Caco-2 (cell line): ENCODE data around the gene BRI3. TPM values are rescaled to one million over a fixed set of nuclear protein-coding genes. Genes with fewer than 3 reads are reported as not detected.

ENCODE experiments used
- BruUV-seq: library from RNA; stranded (reverse); fragments of 400-500 nt; replicated peaks from 2 replicates; lab custom pipeline; 2021; lab: Mats Ljungman, UMichigan
- CTCF ChIA-PET: fragments of 300-600 bp; sonication (Branson Sonifier 250); formaldehyde crosslinking; loops from one replicate; lab custom pipeline; 2022; ENCODE audit warnings: antibody characterized with exemption; lab: Charles Lee
- POLR2A ChIA-PET: fragments of 300-600 bp; sonication (Branson Sonifier 250); formaldehyde crosslinking; loops from one replicate; lab custom pipeline; 2022; ENCODE audit warnings: antibody characterized with exemption; lab: Charles Lee
- DNase-seq, 2 experiments: peaks; one replicate each; pipeline versions ENCODE4 v3.0.0 to v3.0.0-alpha.2; 2020 to 2022
- H3K27me3 ChIP-seq: replicated peaks from 2 replicates; pipeline ENCODE4 v1.6.0; 2011; ENCODE audit warnings: low read length; ENCODE audit not compliant: control insufficient read depth, insufficient read depth
- H3K36me3 ChIP-seq: 2 replicates; pipeline ENCODE4 v1.5.1; 2011; ENCODE audit warnings: low read length; ENCODE audit not compliant: control insufficient read depth, insufficient read depth
- H3K4me1 ChIP-seq: fragments of 250-450 bp; sonication (Bioruptor Pico); 2 replicates; pipeline ENCODE4 v1.5.1; 2020; ENCODE audit warnings: mild to moderate bottlenecking
- H3K4me3 ChIP-seq: 2 replicates; pipeline ENCODE4 v1.5.1; 2011; ENCODE audit warnings: low read depth, mild to moderate bottlenecking, control low read depth, low read length
- H3K9me3 ChIP-seq: fragments of 250-450 bp; sonication (Bioruptor Pico); 2 replicates; pipeline ENCODE4 v1.5.1; 2020; ENCODE audit warnings: mild to moderate bottlenecking, moderate library complexity
- H3K27ac Mint-ChIP-seq: one replicate; pipeline ENCODE4 v1.8.0; 2022; ENCODE audit warnings: mixed read lengths; ENCODE audit not compliant: unreplicated experiment
- H3K27me3 Mint-ChIP-seq: one replicate; pipeline ENCODE4 v1.8.0; 2022; ENCODE audit warnings: mixed read lengths; ENCODE audit not compliant: insufficient read depth, unreplicated experiment
- H3K36me3 Mint-ChIP-seq: one replicate; pipeline ENCODE4 v1.8.0; 2022; ENCODE audit warnings: mild to moderate bottlenecking, mixed read lengths; ENCODE audit not compliant: insufficient read depth, unreplicated experiment
- H3K4me1 Mint-ChIP-seq: one replicate; pipeline ENCODE4 v1.8.0; 2022; ENCODE audit warnings: low read depth, mixed read lengths; ENCODE audit not compliant: unreplicated experiment
- H3K4me3 Mint-ChIP-seq: one replicate; pipeline ENCODE4 v1.8.0; 2022; ENCODE audit warnings: mild to moderate bottlenecking, moderate library complexity, mixed read lengths; ENCODE audit not compliant: unreplicated experiment
- H3K9me3 Mint-ChIP-seq: one replicate; pipeline ENCODE4 v1.8.0; 2022; ENCODE audit warnings: mixed read lengths; ENCODE audit not compliant: unreplicated experiment
- intact Hi-C: fragments of 100-400 bp; cut with micrococcal nuclease; formaldehyde crosslinking; loops from one replicate; pipeline ENCODE4 v1.10.0; 2022; ENCODE audit not compliant: unreplicated experiment
- total RNA-seq: library from RNA; stranded (reverse); gene quantifications from 2 replicates; pipeline ENCODE4 v1.2.3, GENCODE V29; 2022
- TF ChIP-seq, protein P1 (sequence below), 2 experiments: fragments of 200-600 bp in 1 of 2; IDR thresholded peaks; 1 replicate in 1 of 2; 2 replicates in 1 of 2; pipeline versions ENCODE4 v1.5.1 to v1.8.0; 2011 to 2022; ENCODE audit warnings: antibody characterized with exemption in 1 of 2, control low read depth in 1 of 2, inconsistent platforms in 1 of 2, low read depth in 1 of 2, low read length in 1 of 2, mild to moderate bottlenecking in 1 of 2, moderate library complexity in 1 of 2; ENCODE audit not compliant: insufficient read depth in 1 of 2, severe bottlenecking in 1 of 2, unreplicated experiment in 1 of 2

The BRI3 gene
- total RNA-seq, 1 experiment from 2014 or later, result 224 TPM

DNA sequence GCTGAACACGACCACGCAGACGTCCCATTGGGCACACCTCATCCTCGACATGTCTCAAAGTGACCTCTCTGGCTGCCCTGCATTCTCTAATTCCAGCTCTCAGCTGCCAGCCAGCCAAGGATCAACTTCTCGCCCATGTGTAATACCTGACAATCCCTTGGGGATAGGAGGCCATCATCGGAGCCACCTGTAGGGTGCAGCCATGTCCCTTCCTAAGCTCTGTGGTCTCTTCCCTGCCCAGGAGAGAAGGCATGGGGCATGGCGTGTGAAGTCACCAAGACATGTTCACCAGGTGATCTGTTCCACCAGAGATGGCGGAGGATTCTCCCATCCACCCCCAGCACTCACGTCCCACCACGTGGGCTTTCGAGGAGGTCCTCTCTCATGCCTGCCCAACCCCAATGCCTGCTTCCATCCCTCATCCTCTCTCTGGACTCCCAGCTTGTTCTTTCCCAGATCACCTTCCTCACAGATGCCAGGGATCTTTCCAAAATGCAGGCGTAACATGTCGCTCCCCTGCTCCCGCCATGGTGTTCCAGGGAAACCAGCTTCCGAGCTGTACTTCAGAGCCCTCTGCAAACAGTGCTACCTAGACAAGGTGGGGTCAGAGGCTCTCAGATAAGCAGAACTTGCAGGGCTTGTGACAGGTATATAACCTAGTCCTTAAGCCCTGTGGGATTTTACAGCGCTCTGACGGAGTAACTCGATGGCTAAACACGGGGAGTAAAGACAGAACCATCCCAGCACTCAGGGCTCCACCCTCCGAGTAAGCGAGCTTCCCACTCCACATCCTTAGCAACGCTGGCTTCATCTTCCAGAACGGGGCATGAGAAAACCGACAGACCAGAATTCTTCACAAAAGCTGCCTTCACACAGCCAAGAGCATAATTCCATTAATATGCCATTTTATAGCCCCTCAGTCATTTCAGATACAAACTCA lies 41.1 kb downstream of the BRI3 start:
- intact Hi-C loops, result no loop called here

DNA sequence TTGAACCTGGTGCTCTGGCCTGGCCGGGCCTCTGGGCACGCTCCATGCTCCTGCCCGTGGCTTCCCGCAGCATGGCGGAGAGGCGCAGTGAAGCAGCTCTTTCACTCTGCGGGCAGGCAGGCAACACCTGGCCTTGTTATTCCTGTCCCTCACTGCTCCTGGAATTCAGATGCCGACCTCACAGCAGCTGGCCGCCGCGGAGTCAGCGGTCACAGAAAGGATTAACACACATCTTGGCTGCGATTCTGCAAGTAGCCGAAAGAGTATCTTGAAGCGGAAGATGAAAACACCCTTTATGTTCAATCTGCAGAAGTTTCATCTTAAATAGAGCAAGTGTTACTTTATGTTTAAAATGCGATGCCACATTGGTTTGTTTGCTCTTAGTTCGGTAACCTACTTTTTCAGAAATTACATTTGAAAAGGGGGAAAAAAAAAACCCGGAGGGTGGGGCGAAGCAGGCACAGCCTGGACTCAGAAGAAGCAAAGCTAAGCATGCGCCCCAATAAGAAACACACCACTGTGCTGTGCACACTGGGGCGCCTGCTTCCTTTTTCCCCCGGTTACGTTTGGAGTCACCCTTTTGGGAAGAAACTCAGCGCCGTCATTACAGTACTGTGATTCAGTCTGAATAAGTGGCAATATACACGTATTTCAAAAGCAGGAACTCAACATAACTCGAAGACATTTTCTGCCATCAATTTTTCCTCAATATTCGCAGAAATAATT lies 42.3 kb downstream of the BRI3 start:
- Histone ChIP-seq H3K27me3 (no peaks in the 10 kb centered on the region), H3K9me3 (no peaks in the 10 kb centered on the region), H3K4me1 (peaks cover 31% of the 10 kb centered on the region), H3K4me3 (no peak overlapping the region), H3K36me3 (no peaks in the 10 kb centered on the region)
- no TSS peak for BruUV-seq
- POLR2A ChIA-PET, result no interaction called here
- TF ChIP-seq, protein P1, sequence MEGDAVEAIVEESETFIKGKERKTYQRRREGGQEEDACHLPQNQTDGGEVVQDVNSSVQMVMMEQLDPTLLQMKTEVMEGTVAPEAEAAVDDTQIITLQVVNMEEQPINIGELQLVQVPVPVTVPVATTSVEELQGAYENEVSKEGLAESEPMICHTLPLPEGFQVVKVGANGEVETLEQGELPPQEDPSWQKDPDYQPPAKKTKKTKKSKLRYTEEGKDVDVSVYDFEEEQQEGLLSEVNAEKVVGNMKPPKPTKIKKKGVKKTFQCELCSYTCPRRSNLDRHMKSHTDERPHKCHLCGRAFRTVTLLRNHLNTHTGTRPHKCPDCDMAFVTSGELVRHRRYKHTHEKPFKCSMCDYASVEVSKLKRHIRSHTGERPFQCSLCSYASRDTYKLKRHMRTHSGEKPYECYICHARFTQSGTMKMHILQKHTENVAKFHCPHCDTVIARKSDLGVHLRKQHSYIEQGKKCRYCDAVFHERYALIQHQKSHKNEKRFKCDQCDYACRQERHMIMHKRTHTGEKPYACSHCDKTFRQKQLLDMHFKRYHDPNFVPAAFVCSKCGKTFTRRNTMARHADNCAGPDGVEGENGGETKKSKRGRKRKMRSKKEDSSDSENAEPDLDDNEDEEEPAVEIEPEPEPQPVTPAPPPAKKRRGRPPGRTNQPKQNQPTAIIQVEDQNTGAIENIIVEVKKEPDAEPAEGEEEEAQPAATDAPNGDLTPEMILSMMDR (IDR thresholded peaks at IDR 0.05; ENCODE audit: insufficient read depth in 1 of 2, low read depth in 1 of 2, low read length in 1 of 2, severe bottlenecking in 1 of 2, unreplicated experiment in 1 of 2), result no peak
- H3K27me3 Mint-ChIP-seq, result no peaks in the 10 kb centered on the region
- intact Hi-C loops, result no loop called here
- H3K36me3 Mint-ChIP-seq, result peaks cover 64% of the 10 kb centered on the region
- H3K9me3 Mint-ChIP-seq, result no peaks in the 10 kb centered on the region
- H3K4me3 Mint-ChIP-seq, result no peak overlapping the region
- H3K4me1 Mint-ChIP-seq, result peaks cover 41% of the 10 kb centered on the region
- CTCF ChIA-PET, result interaction anchor here (2.8 kb wide), 1 partner anchor 77 kb away, joined by 13 read pairs; the partner anchor contains the start of gene BAIAP2L1
- no peak for DNase-seq
- H3K27ac Mint-ChIP-seq, result peak overlapping the region; percentile 85

More for the DNA sequence above, 41.1 kb downstream of the BRI3 start:
- no peaks in the 10 kb centered on the region for H3K9me3 ChIP-seq
- Mint-ChIP-seq H3K9me3 (peaks cover 3% of the 10 kb centered on the region), H3K4me3 (peak overlapping the region; percentile 54), H3K36me3 (peaks cover 67% of the 10 kb centered on the region), H3K4me1 (peaks cover 33% of the 10 kb centered on the region), H3K27ac (peak overlapping the region; percentile 85), H3K27me3 (no peaks in the 10 kb centered on the region)
- BruUV-seq, result no TSS peak
- CTCF ChIA-PET, result interaction anchor here (2.8 kb wide), 1 partner anchor 78 kb away, joined by 13 read pairs; the partner anchor contains the start of gene BAIAP2L1
- TF ChIP-seq, protein P1 (IDR thresholded peaks at IDR 0.05; ENCODE audit: insufficient read depth in 1 of 2, low read depth in 1 of 2, low read length in 1 of 2, severe bottlenecking in 1 of 2, unreplicated experiment in 1 of 2), result peak; percentile 11 to 13
- H3K27me3 ChIP-seq, result no peaks in the 10 kb centered on the region
- POLR2A ChIA-PET, result interaction anchor here (0.6 kb wide), 1 partner anchor 38 kb away, joined by 3 read pairs; no protein-coding TSS in a partner anchor
- peak; percentile 48 to 72 for DNase-seq
- peaks cover 1% of the 10 kb centered on the region; the same call in 1 of the 2 replicates for H3K36me3 ChIP-seq
- peaks cover 22% of the 10 kb centered on the region for H3K4me1 ChIP-seq
- H3K4me3 ChIP-seq, result no peak overlapping the region

DNA sequence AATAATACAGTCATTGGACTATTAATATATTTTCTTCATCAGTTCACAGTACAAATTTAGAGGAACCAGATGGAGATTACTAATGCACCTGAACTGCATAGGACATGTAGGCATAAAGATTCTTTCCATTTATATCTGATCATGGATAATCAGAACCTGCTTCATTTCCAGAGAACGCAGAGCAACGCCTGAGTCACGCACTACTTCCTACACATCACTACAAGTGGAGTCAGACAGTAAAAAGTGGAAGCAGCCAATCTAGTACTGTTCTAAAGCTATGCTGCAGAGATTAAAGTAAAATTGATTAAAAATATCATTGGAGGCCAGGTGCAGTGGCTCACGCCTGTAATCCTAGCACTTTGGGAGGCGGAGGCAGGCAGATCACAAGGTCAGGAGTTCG lies 43.3 kb downstream of the BRI3 start:
- H3K4me3 Mint-ChIP-seq, result no peak overlapping the region
- CTCF ChIA-PET, result interaction anchor here (2.8 kb wide), 1 partner anchor 76 kb away, joined by 13 read pairs; the partner anchor contains the start of gene BAIAP2L1

More for the DNA sequence above, 43.3 kb downstream of the BRI3 start:
- H3K27me3 ChIP-seq, result no peaks in the 10 kb centered on the region
- DNase-seq, result no peak
- no peaks in the 10 kb centered on the region for H3K9me3 Mint-ChIP-seq
- H3K9me3 ChIP-seq, result no peaks in the 10 kb centered on the region
- no peak overlapping the region for H3K4me3 ChIP-seq
- no peak overlapping the region for H3K27ac Mint-ChIP-seq
- H3K4me1 ChIP-seq, result peaks cover 38% of the 10 kb centered on the region
- H3K36me3 Mint-ChIP-seq, result peaks cover 64% of the 10 kb centered on the region
- TF ChIP-seq, protein P1 (IDR thresholded peaks at IDR 0.05; ENCODE audit: insufficient read depth in 1 of 2, low read depth in 1 of 2, low read length in 1 of 2, severe bottlenecking in 1 of 2, unreplicated experiment in 1 of 2), result no peak
- H3K27me3 Mint-ChIP-seq, result no peaks in the 10 kb centered on the region
- H3K4me1 Mint-ChIP-seq, result peaks cover 51% of the 10 kb centered on the region
- no TSS peak for BruUV-seq
- POLR2A ChIA-PET, result no interaction called here
- no peaks in the 10 kb centered on the region for H3K36me3 ChIP-seq
- intact Hi-C loops, result no loop called here
